K562 (cell line): ENCODE measurements around the gene RYR1. TPM values are rescaled to one million over a fixed set of nuclear protein-coding genes. Genes with fewer than 3 reads are reported as not detected.
A peak's percentile ranks its signal among the peaks of the same experiment; 100 is the strongest.

Experiments
- ATAC-seq: fragments of 200-7000 bp; cut with Tn5 transposase; 3 replicates; pipeline ENCODE4 v1.9.1; 2020; ENCODE audit warnings: moderate library complexity
- BruUV-seq: library from RNA; stranded (reverse); fragments of 400-500 nt; replicated peaks from 2 replicates; lab custom pipeline; 2021; lab: Mats Ljungman, UMichigan
- CTCF ChIA-PET: fragments of 300-600 bp; formaldehyde crosslinking; extraction: SDS; loops from one replicate; lab custom pipeline; 2021; ENCODE audit warnings: low intra/inter-chr PET ratio; lab: Yijun Ruan, JAX
- POLR2A ChIA-PET: fragments of 300-600, 350-650 bp; sonication (Branson Sonifier 250); formaldehyde crosslinking; extraction: SDS; loops from one replicate; lab custom pipeline; 2021; ENCODE audit warnings: antibody characterized with exemption, inconsistent platforms; lab: Yijun Ruan, JAX
- DNase-seq, 4 experiments: peaks; one replicate each; pipeline versions ENCODE4 v3.0.0 to v3.0.0-alpha.2; 2011 to 2018; ENCODE audit warnings: low spot score in 3 of 4, mixed read lengths in 3 of 4; ENCODE audit errors: extremely low read depth in 1 of 4
- FAIRE-seq: peaks from 2 replicates; lab custom pipeline; 2011; peaks lifted over from hg19 to GRCh38; lab: Jason Lieb, UNC
- H2AFZ ChIP-seq: 2 replicates; pipeline ENCODE4 v1.6.0; 2011; ENCODE audit warnings: low read depth, low read length, control low read depth, inconsistent platforms
- H3K27ac ChIP-seq: fragments of 200-600 bp; 3 replicates; pipeline ENCODE4 v1.8.0; 2011; ENCODE audit warnings: low read depth, mild to moderate bottlenecking, control low read depth, inconsistent platforms, low read length, moderate library complexity, mixed read lengths; ENCODE audit errors: extremely low read depth
- H3K27me3 ChIP-seq, 2 experiments: fragments of 300-600 bp in 1 of 2; 2 replicates in 1 of 2; 3 replicates in 1 of 2; pipeline versions ENCODE4 v1.6.0 to v1.8.0; 2011; ENCODE audit warnings: inconsistent platforms in 2 of 2, low read length in 2 of 2, mild to moderate bottlenecking in 1 of 2, mixed read lengths in 1 of 2, moderate library complexity in 1 of 2; ENCODE audit not compliant: control insufficient read depth in 2 of 2, insufficient read depth in 2 of 2
- H3K36me3 ChIP-seq: fragments of 300-600 bp; 3 replicates; pipeline ENCODE4 v1.8.0; 2011; ENCODE audit warnings: mild to moderate bottlenecking, low read length, inconsistent platforms; ENCODE audit not compliant: control insufficient read depth, insufficient read depth
- H3K4me1 ChIP-seq, 2 experiments: fragments of 200-600 bp in 1 of 2; replicated peaks in 1 of 2; 2 replicates in 1 of 2; 3 replicates in 1 of 2; pipeline versions ENCODE4 v1.5.1 to v1.8.0; 2011; ENCODE audit warnings: inconsistent platforms in 2 of 2, low read length in 2 of 2, mild to moderate bottlenecking in 1 of 2, mixed read lengths in 1 of 2, moderate library complexity in 1 of 2; ENCODE audit not compliant: control insufficient read depth in 2 of 2, insufficient read depth in 2 of 2
- H3K4me2 ChIP-seq: 2 replicates; pipeline ENCODE4 v1.6.1; 2011; ENCODE audit warnings: low read length, control low read depth, inconsistent platforms, mixed read lengths; ENCODE audit not compliant: insufficient read depth
- H3K4me3 ChIP-seq: fragments of 200-600 bp; sonication (generic), shearing (Covaris generic); 2 replicates; pipeline ENCODE4 v1.5.1; 2016; ENCODE audit warnings: control low read depth, inconsistent platforms
- H3K79me2 ChIP-seq: fragments of 200-600 bp; 3 replicates; pipeline ENCODE4 v1.8.0; 2011; ENCODE audit warnings: low read length, inconsistent platforms; ENCODE audit not compliant: control insufficient read depth, insufficient read depth
- H3K9ac ChIP-seq, 2 experiments: 2 replicates each; pipeline versions ENCODE4 v1.6.0 to v1.6.1; 2011; ENCODE audit warnings: low read depth in 2 of 2, low read length in 2 of 2, control low read depth in 1 of 2, inconsistent platforms in 1 of 2, mild to moderate bottlenecking in 1 of 2, mixed read lengths in 1 of 2; ENCODE audit not compliant: insufficient read depth in 1 of 2
- H3K9me1 ChIP-seq: one replicate; pipeline ENCODE4 v1.6.0; 2011; ENCODE audit warnings: inconsistent platforms, mild to moderate bottlenecking, low read length, moderate library complexity; ENCODE audit not compliant: control insufficient read depth, insufficient read depth
- H3K9me3 ChIP-seq: replicated peaks from 2 replicates; pipeline ENCODE4 v1.5.1; 2011; ENCODE audit warnings: low read depth, low read length, inconsistent platforms; ENCODE audit not compliant: control insufficient read depth, insufficient read depth
- H4K20me1 ChIP-seq: replicated peaks from 2 replicates; pipeline ENCODE4 v1.6.1; 2011; ENCODE audit warnings: low read length, inconsistent platforms, mixed read lengths; ENCODE audit not compliant: control insufficient read depth, insufficient read depth
- CUX1 ChIP-seq: fragments of 200-800 bp; sonication (Bioruptor generic); IDR thresholded peaks from 2 replicates; pipeline ENCODE4 v1.6.1; 2016; ENCODE audit warnings: missing genetic modification characterization, missing compliant biosample characterization
- KDM1A ChIP-seq, 2 experiments: fragments of 450-650 bp; IDR thresholded peaks; 2 replicates each; pipeline ENCODE4 v1.6.1; 2016; ENCODE audit warnings: mild to moderate bottlenecking in 2 of 2
- MAFK ChIP-seq: IDR thresholded peaks from 2 replicates; pipeline ENCODE4 v1.6.1; 2011; ENCODE audit warnings: low read length, improper control_type of control experiment
- NCOA2 ChIP-seq, 2 experiments: fragments of 450-650 bp; IDR thresholded peaks; 2 replicates each; pipeline ENCODE4 v1.6.1; 2018; ENCODE audit warnings: mild to moderate bottlenecking in 2 of 2, moderate library complexity in 1 of 2; ENCODE audit not compliant: partially characterized antibody in 2 of 2
- NRF1 ChIP-seq, 2 experiments: fragments of 450-650 bp; IDR thresholded peaks in 1 of 2; conservative IDR thresholded peaks in 1 of 2; 2 replicates each; pipeline ENCODE4 v1.6.1; 2014; ENCODE audit warnings: mild to moderate bottlenecking in 2 of 2
- POLR2A ChIP-seq: fragments of 450-650 bp; conservative IDR thresholded peaks from 2 replicates; pipeline ENCODE4 v1.6.1; 2016
- POLR2AphosphoS5 ChIP-seq: IDR thresholded peaks from 2 replicates; pipeline ENCODE4 v1.6.1; 2011; ENCODE audit warnings: mild to moderate bottlenecking, low read depth, low read length, moderate library complexity; ENCODE audit not compliant: control insufficient read depth, insufficient read depth
- POLR2G ChIP-seq: fragments of 200-400 bp; formaldehyde crosslinking; IDR thresholded peaks from 2 replicates; pipeline ENCODE4 v1.6.1; 2017; ENCODE audit warnings: low read depth, mild to moderate bottlenecking, antibody characterized with exemption, low read length, moderate library complexity
- RBFOX2 ChIP-seq: fragments of 200-400 bp; formaldehyde crosslinking; IDR thresholded peaks from 2 replicates; pipeline ENCODE4 v1.6.1; 2017; ENCODE audit warnings: low read depth, mild to moderate bottlenecking, low read length, moderate library complexity
- ZHX1 ChIP-seq: fragments of 150-350 bp; conservative IDR thresholded peaks from 2 replicates; pipeline ENCODE4 v1.6.1; 2014; ENCODE audit warnings: low read length
- ZNF395 ChIP-seq: fragments of 200-800 bp; sonication (Bioruptor generic); IDR thresholded peaks from 2 replicates; pipeline ENCODE4 v1.6.1; 2017; ENCODE audit warnings: missing genetic modification characterization, missing compliant biosample characterization
- WGBS: fragments of 100-300 bp; shearing (Covaris generic); methylation state at CpG from one replicate; pipeline ENCODE4 v1.1.6; 2016; ENCODE audit warnings: low coverage, mixed read lengths; ENCODE audit not compliant: insufficient coverage; ENCODE audit errors: missing lambda C conversion rate; 5-methylcytosine and 5-hydroxymethylcytosine counted together
- in situ Hi-C: fragments of 300-500 bp; cut with MboI; formaldehyde crosslinking; loops from 4 replicates; pipeline ENCODE4 v1.15.0; 2018; ENCODE audit warnings: inconsistent platforms, mixed read lengths
- intact Hi-C: fragments of 100-400 bp; cut with micrococcal nuclease; formaldehyde crosslinking; loops from 2 replicates; pipeline ENCODE4 v1.14.2; 2022
- polyA plus RNA-seq, 8 experiments: library from polyadenylated mRNA; depleted of rRNA in 4 of 8; stranded (reverse) in 5 of 8; unstranded in 3 of 8; fragments of >200 nt; fragmentation: Nextera tagmentation in 2 of 8; fragmentation: Illumina TruSeq in 1 of 8; extraction: Ambion mirVana in 2 of 8; extraction: Trizol in 1 of 8; gene quantifications; 2 replicates each; pipeline versions ENCODE4 v1.2.1 to v1.2.3, GENCODE V29; 2011 to 2014; ENCODE audit warnings: inconsistent platforms in 1 of 8, missing spikeins in 1 of 8
- total RNA-seq, 7 experiments: library from RNA; depleted of rRNA in 6 of 7; stranded (reverse); fragments of >200 nt in 6 of 7; fragmentation: Illumina TruSeq in 2 of 7; extraction: Trizol in 2 of 7; gene quantifications; 2 replicates each; pipeline versions ENCODE4 v1.2.1 to v1.2.3, GENCODE V29; 2011 to 2021; ENCODE audit warnings: low replicate concordance in 1 of 7

Gene RYR1
- total and polyA plus RNA-seq, 9 of the 15 experiments (the other 6 are each of a cell fraction or from before 2014, with no cell fraction given) = 0.11 to 7.4 (median 3.7) TPM

GRCh38 chr19:38632476-38633213 is 199.2 kb downstream of the RYR1 start:
- no peak for DNase-seq
- intact Hi-C loops (loop anchor here (10.0 kb wide), 1 partner anchor 118 kb away; no protein-coding TSS in a partner anchor), in situ Hi-C loops (loop anchor here (5.0 kb wide), 1 partner anchor 230 kb away; the partner anchor contains the start of gene FAM98C)
- Histone ChIP-seq H3K79me2 (peaks cover 4% of the 10 kb centered on the region; the same call in 1 of the 3 replicates), H2AFZ (no peak overlapping the region), H3K9ac (no peak overlapping the region), H3K27ac (peak overlapping the region; percentile 0; the same call in 1 of the 3 replicates), H3K4me3 (no peak overlapping the region), H3K9me1 (no peaks in the 10 kb centered on the region), H3K4me1 (peaks cover 14 to 30% of the 10 kb centered on the region in 2 experiments; a peak in 4 of 5 replicates), H3K9me3 (no peaks in the 10 kb centered on the region), H3K4me2 (no peak overlapping the region), H4K20me1 (no peaks in the 10 kb centered on the region), H3K27me3 (no peaks in the 10 kb centered on the region), H3K36me3 (peaks cover 82% of the 10 kb centered on the region)
- WGBS = 88% methylated on average over 16 of the region's 16 CpGs
- BruUV-seq = no TSS peak
- ChIA-PET POLR2A (interaction anchor here (0.6 kb wide), 1 partner anchor 228 kb away, joined by 3 read pairs; no protein-coding TSS in a partner anchor), CTCF (interaction anchor here (0.6 to 0.7 kb wide), 2 partner anchors 119 to 173 kb away, joined by 3 to 4 read pairs; no protein-coding TSS in a partner anchor)
- no peak for FAIRE-seq
- no peak for ATAC-seq
- TF ChIP-seq MAFK (no peak), KDM1A (IDR thresholded peaks at IDR 0.05) (no peak), NRF1 (conservative IDR thresholded peaks at IDR 0.05 in 1 of 2, IDR thresholded peaks at IDR 0.05 in 1 of 2) (no peak), POLR2AphosphoS5 (0 out of 2 replicates have a peak, but pooled peaks have one; percentile 18), CUX1 (CRISPR knock-in tag) (no peak), ZHX1 (no peak), NCOA2 (IDR thresholded peaks at IDR 0.05; ENCODE audit: partially characterized antibody in 2 of 2) (no peak), ZNF395 (CRISPR knock-in tag) (0 out of 2 replicates have a peak, but pooled peaks have one; percentile 25), POLR2A (peak; percentile 57; the same call in 1 of the 2 replicates), RBFOX2 (peak; percentile 51), POLR2G (no peak)
